Neuronal stem cell (in vitro differentiated cells): ENCODE results near the gene PRPF18.

ENCODE experiments used
- DNase-seq: peaks from one replicate; pipeline ENCODE4 v3.0.0-alpha.2; 2013; ENCODE audit warnings: low spot score
- H2AFZ ChIP-seq: one replicate; pipeline ENCODE4 v1.6.1; 2013; ENCODE audit warnings: mild to moderate bottlenecking, low read length, inconsistent platforms
- H2AK5ac ChIP-seq: 2 replicates; pipeline ENCODE4 v1.6.1; 2013; ENCODE audit warnings: low read depth, mild to moderate bottlenecking, inconsistent platforms, low read length, moderate library complexity, mixed read lengths
- H2BK120ac ChIP-seq: 2 replicates; pipeline ENCODE4 v1.6.1; 2013; ENCODE audit warnings: low read depth, mild to moderate bottlenecking, inconsistent platforms, low read length, moderate library complexity, mixed read lengths
- H2BK12ac ChIP-seq: one replicate; pipeline ENCODE4 v1.6.1; 2013; ENCODE audit warnings: low read length, inconsistent platforms
- H2BK15ac ChIP-seq: 2 replicates; pipeline ENCODE4 v1.6.1; 2013; ENCODE audit warnings: mild to moderate bottlenecking, low read length, inconsistent platforms, mixed read lengths
- H2BK5ac ChIP-seq: one replicate; pipeline ENCODE4 v1.6.1; 2013; ENCODE audit warnings: inconsistent platforms, mild to moderate bottlenecking, low read length, moderate library complexity
- H3K14ac ChIP-seq: one replicate; pipeline ENCODE4 v1.6.1; 2013; ENCODE audit warnings: low read length, inconsistent platforms
- H3K18ac ChIP-seq: 2 replicates; pipeline ENCODE4 v1.6.1; 2013; ENCODE audit warnings: low read length, inconsistent platforms
- H3K23ac ChIP-seq: 2 replicates; pipeline ENCODE4 v1.6.1; 2013; ENCODE audit warnings: low read depth, mild to moderate bottlenecking, mixed read lengths, low read length, inconsistent platforms; ENCODE audit not compliant: poor library complexity
- H3K27ac ChIP-seq: replicated peaks from 3 replicates; pipeline ENCODE4 v1.5.1; 2013; ENCODE audit warnings: low read length, inconsistent platforms
- H3K27me3 ChIP-seq, 3 experiments: 2 replicates each; pipeline ENCODE4 v1.6.1; 2013; ENCODE audit warnings: low read length in 3 of 3, mild to moderate bottlenecking in 2 of 3, inconsistent platforms in 1 of 3, low read depth in 1 of 3, mixed read lengths in 1 of 3, moderate library complexity in 1 of 3; ENCODE audit not compliant: control insufficient read depth in 3 of 3, insufficient read depth in 3 of 3
- H3K36me3 ChIP-seq, 2 donors: replicated peaks in 1 of 2; 2 replicates each; pipeline ENCODE4 v1.6.1; 2013; ENCODE audit warnings: low read length in 2 of 2; ENCODE audit not compliant: control insufficient read depth in 2 of 2, insufficient read depth in 2 of 2
- H3K4ac ChIP-seq: 2 replicates; pipeline ENCODE4 v1.6.1; 2013; ENCODE audit warnings: inconsistent platforms, mild to moderate bottlenecking, low read length, moderate library complexity
- H3K4me1 ChIP-seq, 2 donors: 1 replicate in 1 of 2; 2 replicates in 1 of 2; pipeline ENCODE4 v1.6.1; 2013; ENCODE audit warnings: low read length in 2 of 2, low read depth in 1 of 2; ENCODE audit not compliant: control insufficient read depth in 2 of 2, insufficient read depth in 1 of 2
- H3K4me2 ChIP-seq: one replicate; pipeline ENCODE4 v1.6.1; 2013; ENCODE audit warnings: mild to moderate bottlenecking, low read length, inconsistent platforms; ENCODE audit not compliant: insufficient read depth, poor library complexity, severe bottlenecking
- H3K4me3 ChIP-seq, 2 donors: 2 replicates each; pipeline ENCODE4 v1.5.1; 2013; ENCODE audit warnings: low read length in 2 of 2, mild to moderate bottlenecking in 2 of 2, inconsistent platforms in 1 of 2, moderate library complexity in 1 of 2
- H3K79me1 ChIP-seq: one replicate; pipeline ENCODE4 v1.6.1; 2013; ENCODE audit warnings: low read depth, mild to moderate bottlenecking, inconsistent platforms, low read length, moderate library complexity
- H3K9ac ChIP-seq: one replicate; pipeline ENCODE4 v1.6.1; 2013; ENCODE audit warnings: mild to moderate bottlenecking, low read depth, low read length, inconsistent platforms; ENCODE audit not compliant: poor library complexity
- H3K9me3 ChIP-seq, 2 donors: replicated peaks in 1 of 2; 2 replicates each; pipeline versions ENCODE3 to v1.6.1; 2013; ENCODE audit warnings: low read length in 2 of 2, mild to moderate bottlenecking in 2 of 2, inconsistent platforms in 1 of 2, low read depth in 1 of 2, mixed read lengths in 1 of 2, moderate library complexity in 1 of 2; ENCODE audit not compliant: control insufficient read depth in 2 of 2, insufficient read depth in 1 of 2
- H4K8ac ChIP-seq: one replicate; pipeline ENCODE4 v1.6.1; 2013; ENCODE audit warnings: low read depth, mild to moderate bottlenecking, inconsistent platforms, low read length, moderate library complexity
- H4K91ac ChIP-seq: one replicate; pipeline ENCODE4 v1.6.1; 2013; ENCODE audit warnings: low read length, low read depth, mild to moderate bottlenecking, inconsistent platforms; ENCODE audit not compliant: poor library complexity
- WGBS, 2 donors: extraction: QIAGEN DNeasy Blood & Tissue Kit; methylation state at CpG; one replicate each; pipeline ENCODE4 v1.1.7; 2013; ENCODE audit warnings: missing lambda C conversion rate in 2 of 2, mixed read lengths in 1 of 2; ENCODE audit not compliant: insufficient read length in 2 of 2, insufficient replicate concordance in 1 of 2; ENCODE audit errors: extremely low coverage in 2 of 2; 5-methylcytosine and 5-hydroxymethylcytosine counted together

Gene PRPF18

GRCh38 chr10:13644866-13645265, 58.1 kb downstream of the PRPF18 start:
- no peak overlapping the region for H3K4ac ChIP-seq
- H3K4me1 ChIP-seq, result no peaks in the 10 kb centered on the region
- peaks cover 19 to 85% of the 10 kb centered on the region in 2 donors for H3K36me3 ChIP-seq
- no peak overlapping the region for H2BK12ac ChIP-seq
- no peak overlapping the region for H3K9ac ChIP-seq
- H3K79me1 ChIP-seq, result no peaks in the 10 kb centered on the region
- WGBS, 2 donors, result no CpG with 5 or more reads among the region's 9 CpGs
- H3K14ac ChIP-seq, result no peak overlapping the region
- H3K4me3 ChIP-seq, result no peak overlapping the region
- no peak overlapping the region for H3K4me2 ChIP-seq
- H4K8ac ChIP-seq, result no peak overlapping the region
- H2BK120ac ChIP-seq, result no peak overlapping the region
- no peak overlapping the region for H3K18ac ChIP-seq
- no peak overlapping the region for H4K91ac ChIP-seq
- H3K23ac ChIP-seq, result no peak overlapping the region
- DNase-seq, result no peak
- no peaks in the 10 kb centered on the region for H3K27me3 ChIP-seq
- peaks cover 15 to 20% of the 10 kb centered on the region in 2 donors for H3K9me3 ChIP-seq
- H2BK15ac ChIP-seq, result no peak overlapping the region
- H2AK5ac ChIP-seq, result no peak overlapping the region
- H2BK5ac ChIP-seq, result no peak overlapping the region
- no peak overlapping the region for H2AFZ ChIP-seq
- H3K27ac ChIP-seq, result no peak overlapping the region

DNA sequence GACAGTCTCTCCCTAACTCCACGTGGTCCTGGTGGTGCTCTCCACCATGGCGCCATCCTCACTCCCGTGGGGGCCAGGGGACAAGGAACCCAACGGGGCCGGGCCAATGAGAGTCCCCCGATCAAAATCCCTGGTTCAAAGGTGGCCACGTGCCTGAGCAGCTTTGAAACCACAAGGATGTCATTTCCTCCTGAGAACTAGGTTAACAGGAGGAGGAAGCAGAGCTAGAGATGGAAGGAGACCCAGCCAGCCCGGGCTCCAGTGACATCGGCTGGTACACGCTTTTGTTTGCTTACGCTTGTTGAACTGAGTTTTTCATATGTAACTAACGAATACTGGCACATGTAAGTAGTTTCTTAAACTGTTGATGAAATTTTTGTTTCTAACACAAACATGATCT, 61.7 kb downstream of the PRPF18 start:
- Histone ChIP-seq H4K8ac (no peak overlapping the region), H2AFZ (no peak overlapping the region), H3K27ac (no peak overlapping the region), H2BK5ac (no peak overlapping the region), H3K14ac (no peak overlapping the region), H2BK120ac (no peak overlapping the region), H3K36me3 (peaks cover 30 to 100% of the 10 kb centered on the region in 2 donors), H3K9ac (no peak overlapping the region), H3K4me3 (no peak overlapping the region), H3K23ac (no peak overlapping the region), H2BK15ac (no peak overlapping the region), H3K4me2 (no peak overlapping the region), H3K4ac (no peak overlapping the region), H3K18ac (no peak overlapping the region), H3K4me1 (peaks cover 0 to 2% of the 10 kb centered on the region in 2 donors), H3K79me1 (no peaks in the 10 kb centered on the region), H3K9me3 (peaks cover 0 to 4% of the 10 kb centered on the region in 2 donors), H3K27me3 (no peaks in the 10 kb centered on the region), H2AK5ac (no peak overlapping the region), H2BK12ac (no peak overlapping the region), H4K91ac (no peak overlapping the region)
- WGBS, 2 donors, result no CpG with 5 or more reads among the region's 12 CpGs
- no peak for DNase-seq

DNA sequence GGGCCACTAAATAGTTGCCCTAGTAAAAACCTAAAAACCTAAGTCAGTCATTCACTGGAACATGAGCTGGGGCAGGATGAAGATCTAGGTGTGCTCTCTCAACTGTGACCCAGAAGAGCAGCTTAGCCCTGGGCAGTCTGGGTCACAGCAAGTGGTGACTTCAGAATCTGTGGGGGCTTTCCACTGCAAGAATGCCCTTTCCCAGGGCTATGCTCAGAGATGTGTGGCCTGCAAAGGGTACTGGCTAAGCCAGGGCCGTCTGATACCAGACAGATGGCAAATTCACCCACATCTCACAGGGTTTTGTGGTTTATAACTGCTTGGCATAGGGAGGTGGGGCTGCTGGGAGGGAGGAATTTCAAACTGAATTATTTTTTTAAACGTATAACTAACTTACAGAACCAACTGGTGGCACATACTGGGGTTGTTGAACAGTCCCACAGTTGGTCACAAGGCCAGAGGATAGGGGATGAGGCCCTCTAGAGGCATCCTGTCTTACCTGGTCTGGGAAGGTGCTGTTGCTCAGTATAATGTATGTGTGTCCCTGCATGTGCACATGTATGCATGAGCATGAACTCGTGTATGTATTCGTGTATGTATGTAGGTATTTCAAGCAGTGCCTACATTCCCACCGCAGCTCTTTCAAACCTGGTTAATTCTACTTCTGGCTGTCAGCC, 63.2 kb downstream of the PRPF18 start:
- Histone ChIP-seq H2AK5ac (no peak overlapping the region), H4K91ac (no peak overlapping the region), H3K4ac (no peak overlapping the region), H2BK15ac (no peak overlapping the region), H3K4me3 (no peak overlapping the region), H3K4me2 (no peak overlapping the region), H3K9ac (no peak overlapping the region), H2BK5ac (no peak overlapping the region), H2BK12ac (no peak overlapping the region), H3K27me3 (no peaks in the 10 kb centered on the region), H3K14ac (no peak overlapping the region), H3K18ac (no peak overlapping the region), H4K8ac (no peak overlapping the region), H3K79me1 (no peaks in the 10 kb centered on the region), H2AFZ (no peak overlapping the region), H3K4me1 (peaks cover 0 to 2% of the 10 kb centered on the region in 2 donors), H3K27ac (no peak overlapping the region), H3K23ac (no peak overlapping the region), H2BK120ac (no peak overlapping the region), H3K9me3 (no peaks in the 10 kb centered on the region), H3K36me3 (peaks cover 43 to 100% of the 10 kb centered on the region in 2 donors)
- no CpG with 5 or more reads among the region's 5 CpGs for WGBS, 2 donors
- DNase-seq, result no peak

DNA sequence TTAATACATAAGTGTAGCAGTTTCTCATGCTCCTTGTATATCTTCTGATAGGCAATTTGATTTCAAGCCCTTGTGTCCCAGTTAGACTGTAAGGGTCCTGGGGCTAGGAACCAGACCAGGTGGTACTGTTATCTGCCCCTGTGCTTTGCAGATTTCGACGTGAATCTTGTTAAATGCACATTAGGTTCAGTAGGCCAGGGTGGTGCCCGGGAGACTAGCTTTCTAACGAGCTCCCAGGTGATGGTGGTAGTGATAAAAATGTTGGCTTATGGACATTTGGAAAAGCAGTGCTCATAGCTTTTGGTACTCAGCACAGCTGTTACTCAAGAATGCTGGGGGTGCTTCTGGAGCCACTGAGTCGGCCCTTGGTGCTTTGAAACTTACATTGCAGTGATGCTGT, 64.2 kb downstream of the PRPF18 start:
- DNase-seq, result no peak
- Histone ChIP-seq H4K8ac (no peak overlapping the region), H3K79me1 (no peaks in the 10 kb centered on the region), H2BK5ac (no peak overlapping the region), H2BK12ac (no peak overlapping the region), H2AFZ (no peak overlapping the region), H3K23ac (no peak overlapping the region), H3K9ac (no peak overlapping the region), H4K91ac (no peak overlapping the region), H3K4me1 (peaks cover 0 to 2% of the 10 kb centered on the region in 2 donors), H3K9me3 (no peaks in the 10 kb centered on the region), H2BK120ac (no peak overlapping the region), H3K4me3 (no peak overlapping the region), H3K18ac (no peak overlapping the region), H3K4me2 (no peak overlapping the region), H2AK5ac (no peak overlapping the region), H3K27me3 (no peaks in the 10 kb centered on the region), H3K36me3 (peaks cover 40 to 100% of the 10 kb centered on the region in 2 donors), H2BK15ac (no peak overlapping the region), H3K27ac (no peak overlapping the region), H3K4ac (no peak overlapping the region), H3K14ac (no peak overlapping the region)
- no CpG with 5 or more reads among the region's 5 CpGs for WGBS, 2 donors
